PC-3 (cell line): Measurements from ENCODE around the gene XG.

Source experiments
- EZH2 ChIP-seq: fragments of 300-600 bp; sonication (generic); IDR thresholded peaks from one replicate; pipeline ENCODE4 v1.6.1; 2017; ENCODE audit warnings: antibody characterized with exemption, mild to moderate bottlenecking, low read length; ENCODE audit not compliant: unreplicated experiment
- EZH2phosphoT487 ChIP-seq: fragments of 300-600 bp; sonication (generic); IDR thresholded peaks from 2 replicates; pipeline ENCODE4 v1.6.1; 2018; ENCODE audit warnings: mild to moderate bottlenecking, antibody characterized with exemption, low read length, borderline replicate concordance
- TF ChIP-seq, protein P1 (sequence below): fragments of 300-600 bp; sonication (generic); conservative IDR thresholded peaks from 2 replicates; pipeline ENCODE4 v1.5.1; 2017; ENCODE audit warnings: antibody characterized with exemption, low read depth, mild to moderate bottlenecking, low read length

DNA sequence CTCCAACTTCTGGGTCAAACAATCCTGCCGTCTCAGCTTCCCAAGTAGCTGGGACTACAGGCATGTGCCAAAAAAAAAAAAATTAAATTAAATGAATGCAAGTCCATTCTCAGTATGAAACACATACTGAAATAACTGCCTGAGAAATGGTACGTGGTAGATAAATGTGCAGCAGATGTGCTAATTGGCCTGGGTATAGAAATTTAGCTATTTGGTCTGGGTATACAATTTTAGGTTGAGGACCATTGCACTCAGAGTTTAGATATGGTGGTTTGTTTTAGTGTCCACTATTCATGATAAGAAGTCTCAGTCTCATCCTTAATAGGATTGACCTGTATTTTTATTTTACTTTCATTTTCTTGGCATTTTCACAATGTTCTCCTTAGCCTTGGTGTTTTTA lies 86.1 kb downstream of the XG start:
- TF ChIP-seq, protein P1, sequence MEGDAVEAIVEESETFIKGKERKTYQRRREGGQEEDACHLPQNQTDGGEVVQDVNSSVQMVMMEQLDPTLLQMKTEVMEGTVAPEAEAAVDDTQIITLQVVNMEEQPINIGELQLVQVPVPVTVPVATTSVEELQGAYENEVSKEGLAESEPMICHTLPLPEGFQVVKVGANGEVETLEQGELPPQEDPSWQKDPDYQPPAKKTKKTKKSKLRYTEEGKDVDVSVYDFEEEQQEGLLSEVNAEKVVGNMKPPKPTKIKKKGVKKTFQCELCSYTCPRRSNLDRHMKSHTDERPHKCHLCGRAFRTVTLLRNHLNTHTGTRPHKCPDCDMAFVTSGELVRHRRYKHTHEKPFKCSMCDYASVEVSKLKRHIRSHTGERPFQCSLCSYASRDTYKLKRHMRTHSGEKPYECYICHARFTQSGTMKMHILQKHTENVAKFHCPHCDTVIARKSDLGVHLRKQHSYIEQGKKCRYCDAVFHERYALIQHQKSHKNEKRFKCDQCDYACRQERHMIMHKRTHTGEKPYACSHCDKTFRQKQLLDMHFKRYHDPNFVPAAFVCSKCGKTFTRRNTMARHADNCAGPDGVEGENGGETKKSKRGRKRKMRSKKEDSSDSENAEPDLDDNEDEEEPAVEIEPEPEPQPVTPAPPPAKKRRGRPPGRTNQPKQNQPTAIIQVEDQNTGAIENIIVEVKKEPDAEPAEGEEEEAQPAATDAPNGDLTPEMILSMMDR, result no peak
- no peak for TF ChIP-seq EZH2
- no peak for TF ChIP-seq EZH2phosphoT487
